Activated CD4-positive, CD25-positive, alpha-beta regulatory T cell (primary cell): ENCODE results near the gene RAB17.

ENCODE experiments used
- DNase-seq, 4 experiments: peaks; one replicate each; lab custom pipeline; 2025; lab: John Stamatoyannopoulos, UW

The RAB17 gene

GRCh38 chr2:237536617-237537016, 53.9 kb downstream of the RAB17 start:
- no peak for DNase-seq

GRCh38 chr2:237536083-237536415, 54.5 kb downstream of the RAB17 start:
- no peak for DNase-seq

- no peak for DNase-seq
Measured at GRCh38 chr2:237535385-237536082, 55.0 kb downstream of the RAB17 start.

GRCh38 chr2:237534380-237534779, 56.2 kb downstream of the RAB17 start:
- no peak for DNase-seq

- DNase-seq, result no peak
Measured at GRCh38 chr2:237533668-237534161, 56.8 kb downstream of the RAB17 start.

- DNase-seq, result no peak
Measured at GRCh38 chr2:237532160-237532559, 58.4 kb downstream of the RAB17 start.

GRCh38 chr2:237530472-237531433, 59.8 kb downstream of the RAB17 start:
- no peak for DNase-seq

GRCh38 chr2:237529452-237530402, 60.8 kb downstream of the RAB17 start:
- no peak for DNase-seq

DNA sequence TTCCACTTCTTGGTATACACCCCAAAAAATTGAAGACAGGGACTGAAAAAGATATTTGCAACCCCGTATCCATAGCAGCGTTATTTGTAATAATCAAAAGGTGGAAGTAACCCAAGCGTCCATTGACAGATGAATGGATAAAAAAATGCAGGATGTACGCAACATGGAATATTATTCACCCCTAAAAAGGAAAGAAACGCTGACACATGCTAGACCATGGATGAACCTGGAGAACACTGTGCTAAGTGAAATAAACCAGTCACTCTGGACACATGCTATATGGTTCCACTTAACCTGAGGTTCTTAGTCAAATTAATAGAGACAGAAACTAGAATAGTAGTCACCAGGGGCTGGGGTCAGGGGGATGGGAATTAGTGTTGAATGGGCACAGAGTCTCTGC, 62.8 kb downstream of the RAB17 start:
- no peak for DNase-seq

- no peak for DNase-seq
Measured at GRCh38 chr2:237527233-237527632, 63.3 kb downstream of the RAB17 start.

DNA sequence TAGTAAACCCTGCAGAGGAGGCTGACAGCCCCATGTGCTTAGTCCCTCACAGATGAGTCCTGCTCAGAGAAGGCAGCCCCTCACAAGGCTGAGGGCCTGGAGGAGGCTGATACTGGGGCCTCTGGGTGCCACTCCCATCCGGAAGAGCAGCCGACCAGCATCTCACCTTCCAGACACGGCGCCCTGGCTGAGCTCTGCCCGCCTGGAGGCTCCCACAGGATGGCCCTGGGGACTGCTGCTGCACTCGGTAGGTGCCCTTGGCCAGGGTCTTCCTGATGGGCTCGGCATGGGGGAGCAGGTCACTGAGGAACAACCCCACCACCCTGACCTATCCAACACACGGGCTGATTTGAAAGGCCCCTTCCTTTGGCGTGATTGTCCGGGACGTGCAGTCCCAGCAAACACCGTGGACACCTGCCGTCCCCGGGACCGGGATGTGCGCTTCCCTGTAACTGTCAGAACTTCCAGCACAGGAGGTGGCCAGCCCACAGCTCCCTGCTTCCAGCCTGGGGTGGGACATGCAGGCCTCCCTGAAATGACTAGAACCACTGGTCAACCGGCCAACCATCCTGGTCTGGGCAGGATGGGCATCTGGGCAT, 64.9 kb downstream of the RAB17 start:
- DNase-seq, result no peak

DNA sequence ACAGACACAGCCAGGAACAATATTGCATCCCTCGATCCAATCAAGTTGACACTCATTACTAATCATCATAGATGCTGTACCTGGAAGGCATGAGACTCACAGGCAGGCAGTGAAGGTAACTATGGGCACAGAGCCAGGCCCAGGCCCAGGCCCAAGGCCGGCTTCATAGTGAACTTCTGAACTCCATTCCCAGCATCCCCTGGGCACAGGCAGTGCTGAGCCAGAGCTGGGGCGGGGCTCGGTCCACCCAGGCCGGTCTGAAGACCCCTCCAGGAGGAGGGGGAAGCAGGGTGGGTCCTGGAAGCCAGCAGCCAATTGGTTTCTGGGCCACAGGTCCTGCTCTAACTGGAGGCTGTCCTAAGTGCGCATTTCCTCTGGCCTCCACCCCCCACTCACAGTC, 65.9 kb downstream of the RAB17 start:
- no peak for DNase-seq
